Activated naive CD8-positive, alpha-beta T cell treated with anti-CD3 and anti-CD28 coated beads, Interleukin-2, amount 10 ng/mL, durations not matched to agents 7 days and 5 days (primary cell): ENCODE measurements around the gene CENPP. TPM values are rescaled to one million over a fixed set of nuclear protein-coding genes. Genes with fewer than 3 reads are reported as not detected.

ENCODE experiments used
- ATAC-seq: fragments of 150-1000 bp; cut with Tn5 transposase; one replicate; pipeline ENCODE4 v1.10.0; 2021; ENCODE audit warnings: low read depth, moderate library complexity
- POLR2A ChIA-PET: fragments of 350-600 bp; sonication (Branson Sonifier 250); formaldehyde crosslinking; loops from one replicate; lab custom pipeline; 2021; ENCODE audit warnings: antibody characterized with exemption; lab: Charles Lee
- DNase-seq: peaks from one replicate; pipeline ENCODE4 v3.0.0; 2021
- H3K27ac Mint-ChIP-seq: one replicate; pipeline ENCODE4 v1.8.0; 2022; ENCODE audit warnings: mild to moderate bottlenecking, mixed read lengths
- H3K27me3 Mint-ChIP-seq: one replicate; pipeline ENCODE4 v1.8.0; 2022; ENCODE audit warnings: mild to moderate bottlenecking, moderate library complexity, mixed read lengths
- H3K36me3 Mint-ChIP-seq: one replicate; pipeline ENCODE4 v1.8.0; 2021; ENCODE audit warnings: mild to moderate bottlenecking, mixed read lengths
- H3K4me1 Mint-ChIP-seq: one replicate; pipeline ENCODE4 v1.8.0; 2021; ENCODE audit warnings: mixed read lengths
- H3K4me3 Mint-ChIP-seq: one replicate; pipeline ENCODE4 v1.8.0; 2022; ENCODE audit warnings: mild to moderate bottlenecking, moderate library complexity, mixed read lengths
- H3K9me3 Mint-ChIP-seq: one replicate; pipeline ENCODE4 v1.8.0; 2021; ENCODE audit warnings: mixed read lengths
- total RNA-seq, 2 experiments: library from RNA; stranded (reverse); gene quantifications; one replicate each; pipeline ENCODE4 v1.2.3, GENCODE V29; 2021

The CENPP gene
- total RNA-seq, 2 experiments from 2014 or later, result 19.6 to 20.6 TPM

DNA sequence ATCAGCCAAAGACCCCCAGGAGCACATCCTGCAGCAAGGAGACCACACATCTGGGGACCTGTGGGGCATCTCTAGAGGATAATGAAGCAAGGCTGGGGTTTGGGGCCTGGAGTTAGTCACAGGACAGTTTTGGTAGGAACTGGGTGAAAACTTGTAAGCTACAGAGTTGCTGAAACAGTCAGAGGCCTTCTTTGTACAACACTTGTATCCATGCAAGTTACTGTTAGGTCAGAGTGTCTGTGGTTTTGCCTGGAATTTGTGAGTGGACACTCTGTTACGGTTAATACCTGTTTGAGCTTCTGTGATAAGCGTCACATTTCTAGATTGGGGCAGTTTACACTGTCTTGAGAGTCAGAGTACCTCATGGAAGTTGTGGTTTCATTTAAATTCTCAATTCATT is 179.1 kb downstream of the CENPP start:
- DNase-seq, result no peak
- POLR2A ChIA-PET, result no interaction called here

DNA sequence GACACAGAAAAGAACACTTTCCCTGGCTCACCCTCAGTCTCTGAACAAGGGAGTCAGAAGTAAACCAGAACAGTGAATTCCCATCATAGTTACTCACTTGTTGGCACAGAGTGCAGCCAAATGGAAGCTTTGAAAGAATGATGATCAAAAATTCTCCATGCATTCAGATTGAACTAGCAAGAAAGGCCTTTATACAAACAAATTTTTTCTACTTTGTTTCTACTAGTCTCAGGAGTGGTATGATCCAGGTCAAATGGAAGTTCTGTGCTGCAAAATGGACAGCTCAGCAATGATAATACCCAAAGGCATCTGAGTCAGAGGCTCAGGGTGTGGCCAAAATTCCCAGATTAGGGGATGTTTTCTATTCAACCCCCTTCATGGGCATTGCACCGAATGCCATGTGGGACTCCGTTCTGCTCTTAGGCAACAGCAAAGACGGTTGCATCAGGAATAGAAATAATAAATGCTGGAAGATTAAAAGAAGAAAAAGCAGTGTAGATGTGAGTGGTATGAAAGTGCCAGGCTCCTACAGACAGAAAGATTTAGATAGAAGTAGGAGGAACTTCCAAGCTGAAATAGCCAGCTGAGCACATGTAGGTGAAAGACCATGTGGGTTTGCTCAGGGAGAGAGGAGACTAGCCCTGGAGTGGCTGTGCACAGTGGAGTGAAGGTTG is 180.6 kb downstream of the CENPP start:
- no peaks in the 10 kb centered on the region for H3K36me3 Mint-ChIP-seq
- H3K4me3 Mint-ChIP-seq, result no peak overlapping the region

More for the DNA sequence above, 179.1 kb downstream of the CENPP start:
- no peaks in the 10 kb centered on the region for H3K36me3 Mint-ChIP-seq
- H3K27me3 Mint-ChIP-seq, result no peaks in the 10 kb centered on the region
- H3K27ac Mint-ChIP-seq, result no peak overlapping the region
- H3K9me3 Mint-ChIP-seq, result no peaks in the 10 kb centered on the region
- peaks cover 7% of the 10 kb centered on the region for H3K4me1 Mint-ChIP-seq
- no peak for ATAC-seq
- H3K4me3 Mint-ChIP-seq, result no peak overlapping the region

GRCh38 chr9:92507005-92507404 is 181.3 kb downstream of the CENPP start:
- no peaks in the 10 kb centered on the region for H3K27me3 Mint-ChIP-seq
- H3K36me3 Mint-ChIP-seq, result no peaks in the 10 kb centered on the region
- ATAC-seq, result no peak
- POLR2A ChIA-PET, result no interaction called here
- H3K4me3 Mint-ChIP-seq, result no peak overlapping the region
- DNase-seq, result no peak
- H3K4me1 Mint-ChIP-seq, result peaks cover 11% of the 10 kb centered on the region
- H3K9me3 Mint-ChIP-seq, result no peaks in the 10 kb centered on the region
- no peak overlapping the region for H3K27ac Mint-ChIP-seq

More for the DNA sequence above, 180.6 kb downstream of the CENPP start:
- DNase-seq (no peak), ATAC-seq (no peak)
- Mint-ChIP-seq H3K27me3 (no peaks in the 10 kb centered on the region), H3K4me1 (peaks cover 11% of the 10 kb centered on the region), H3K9me3 (no peaks in the 10 kb centered on the region), H3K27ac (no peak overlapping the region)
- POLR2A ChIA-PET, result no interaction called here

DNA sequence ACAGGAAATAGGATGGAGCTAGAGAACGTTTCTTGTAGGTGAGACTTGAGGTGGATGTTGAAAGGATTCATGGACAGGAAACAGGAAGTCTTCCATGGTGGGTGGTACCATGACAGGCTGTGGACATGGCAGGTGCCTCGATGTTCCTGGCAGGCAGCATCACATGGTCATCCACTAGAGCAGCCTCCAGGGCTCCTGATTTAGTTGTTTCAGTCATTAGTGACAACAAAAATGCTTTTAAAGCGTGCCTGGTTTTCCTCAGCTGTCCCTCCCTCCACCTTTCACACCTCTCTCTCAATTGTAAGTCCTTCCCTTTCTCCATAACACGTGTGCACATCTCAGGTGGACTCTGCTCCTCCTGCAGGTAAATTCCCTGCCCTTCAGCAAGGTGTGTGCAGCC is 181.7 kb downstream of the CENPP start:
- Mint-ChIP-seq H3K9me3 (no peaks in the 10 kb centered on the region), H3K4me1 (peaks cover 11% of the 10 kb centered on the region), H3K36me3 (no peaks in the 10 kb centered on the region), H3K27me3 (no peaks in the 10 kb centered on the region), H3K4me3 (no peak overlapping the region), H3K27ac (no peak overlapping the region)
- ATAC-seq (no peak), DNase-seq (no peak)
- POLR2A ChIA-PET, result no interaction called here

DNA sequence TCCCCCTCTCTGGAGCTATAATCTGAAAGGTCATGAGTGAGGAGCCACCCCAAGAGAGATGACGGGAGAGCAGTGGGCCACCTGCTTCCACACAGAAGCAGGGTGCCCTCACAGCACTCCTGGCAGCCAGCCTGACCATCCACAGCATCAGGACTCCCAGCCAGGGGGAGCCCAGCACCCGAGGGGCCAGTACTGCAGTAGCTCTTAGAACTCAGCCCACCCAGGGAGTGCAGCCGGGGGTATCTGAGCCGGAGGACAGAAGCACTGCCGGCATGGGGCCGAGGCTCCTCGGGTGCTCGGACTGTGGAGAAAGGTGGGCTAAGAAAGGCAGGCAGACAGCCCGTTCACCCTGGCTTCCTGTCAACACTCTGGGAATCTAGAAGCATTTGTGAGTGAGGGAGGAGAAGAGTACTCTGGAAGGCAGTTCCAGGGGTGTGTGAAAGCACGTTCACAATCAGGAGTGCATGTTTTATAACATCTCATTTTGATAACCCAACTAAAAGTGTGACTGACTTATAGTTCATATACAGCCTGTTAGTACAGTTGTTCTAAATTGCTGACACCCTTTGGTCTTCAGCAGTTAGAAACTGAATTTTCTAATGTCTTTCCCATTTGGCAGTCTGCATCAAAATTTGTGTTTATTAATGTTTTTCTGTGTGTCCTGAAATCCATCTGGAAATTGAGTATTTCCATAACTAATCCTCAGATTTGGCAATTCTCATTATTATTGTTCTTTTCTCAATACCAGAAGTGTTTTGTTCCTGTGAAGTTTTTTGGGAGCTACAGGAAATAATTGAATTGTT is 182.5 kb downstream of the CENPP start:
- no peak overlapping the region for H3K27ac Mint-ChIP-seq
- no peaks in the 10 kb centered on the region for H3K9me3 Mint-ChIP-seq
- H3K27me3 Mint-ChIP-seq, result no peaks in the 10 kb centered on the region
- DNase-seq (no peak), ATAC-seq (no peak)
- H3K4me3 Mint-ChIP-seq, result no peak overlapping the region
- no peaks in the 10 kb centered on the region for H3K36me3 Mint-ChIP-seq
- peaks cover 11% of the 10 kb centered on the region for H3K4me1 Mint-ChIP-seq
- POLR2A ChIA-PET, result no interaction called here

- peaks cover 11% of the 10 kb centered on the region for H3K4me1 Mint-ChIP-seq
- no peaks in the 10 kb centered on the region for H3K36me3 Mint-ChIP-seq
- DNase-seq (no peak), ATAC-seq (no peak)
- no peaks in the 10 kb centered on the region for H3K27me3 Mint-ChIP-seq
- H3K27ac Mint-ChIP-seq, result no peak overlapping the region
- no peak overlapping the region for H3K4me3 Mint-ChIP-seq
- no peaks in the 10 kb centered on the region for H3K9me3 Mint-ChIP-seq
- POLR2A ChIA-PET, result no interaction called here
Observed at GRCh38 chr9:92509050-92509449, 183.3 kb downstream of the CENPP start.

- Mint-ChIP-seq H3K4me3 (no peak overlapping the region), H3K4me1 (peaks cover 11% of the 10 kb centered on the region), H3K36me3 (no peaks in the 10 kb centered on the region), H3K27me3 (no peaks in the 10 kb centered on the region), H3K9me3 (no peaks in the 10 kb centered on the region), H3K27ac (no peak overlapping the region)
- no peak for ATAC-seq
- POLR2A ChIA-PET, result no interaction called here
- DNase-seq, result no peak
Observed at GRCh38 chr9:92510747-92511146, 185.0 kb downstream of the CENPP start.

- DNase-seq, result no peak
- no peak overlapping the region for H3K4me3 Mint-ChIP-seq
- H3K9me3 Mint-ChIP-seq, result no peaks in the 10 kb centered on the region
- ATAC-seq, result no peak
- H3K27ac Mint-ChIP-seq, result no peak overlapping the region
- H3K27me3 Mint-ChIP-seq, result no peaks in the 10 kb centered on the region
- peaks cover 6% of the 10 kb centered on the region for H3K4me1 Mint-ChIP-seq
- POLR2A ChIA-PET, result no interaction called here
- H3K36me3 Mint-ChIP-seq, result no peaks in the 10 kb centered on the region
Observed at GRCh38 chr9:92512622-92513021, 186.9 kb downstream of the CENPP start.

DNA sequence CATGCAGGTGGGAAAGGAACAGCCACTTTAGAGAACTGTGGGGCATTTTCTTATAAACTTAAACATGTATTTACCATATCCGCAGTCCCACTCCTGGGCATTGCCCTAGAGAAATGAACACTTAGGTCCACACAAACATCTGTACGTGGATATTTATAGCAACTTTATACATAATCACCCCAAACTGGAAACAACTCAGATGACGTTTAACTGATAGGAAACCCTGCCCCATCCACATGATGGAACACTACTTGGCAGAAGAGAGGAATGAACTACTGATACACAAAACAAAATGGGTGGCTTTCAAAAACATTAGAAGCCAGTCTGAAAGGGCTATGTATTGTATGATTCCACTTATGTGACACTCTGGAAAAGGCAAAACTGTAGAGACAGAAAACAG is 187.6 kb downstream of the CENPP start:
- Mint-ChIP-seq H3K4me3 (no peak overlapping the region), H3K27me3 (no peaks in the 10 kb centered on the region), H3K4me1 (peaks cover 4% of the 10 kb centered on the region), H3K9me3 (no peaks in the 10 kb centered on the region), H3K36me3 (no peaks in the 10 kb centered on the region), H3K27ac (no peak overlapping the region)
- DNase-seq (no peak), ATAC-seq (no peak)
- POLR2A ChIA-PET, result no interaction called here

DNA sequence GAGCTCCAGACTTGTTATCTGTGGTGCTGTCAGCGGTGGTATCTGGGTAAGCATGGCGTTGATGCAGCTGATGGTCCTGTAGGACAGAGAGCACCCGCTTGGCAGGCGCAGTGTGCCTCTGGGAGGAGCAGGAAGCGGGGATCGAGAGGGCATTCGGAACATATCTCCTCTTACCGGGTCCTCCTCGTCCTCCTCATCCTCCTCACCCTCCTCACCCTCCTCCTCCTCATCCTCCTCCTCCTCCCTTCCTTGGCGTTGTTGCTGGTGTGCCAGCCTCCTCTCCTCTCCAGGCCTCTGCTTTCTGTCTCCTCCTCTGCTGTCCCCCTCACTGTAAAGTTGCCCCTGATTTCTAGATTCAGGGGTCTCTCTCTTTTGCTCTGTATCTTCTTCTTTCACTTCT is 188.9 kb downstream of the CENPP start:
- DNase-seq (no peak), ATAC-seq (no peak)
- Mint-ChIP-seq H3K4me3 (no peak overlapping the region), H3K27me3 (no peaks in the 10 kb centered on the region), H3K9me3 (no peaks in the 10 kb centered on the region), H3K27ac (no peak overlapping the region), H3K4me1 (peaks cover 4% of the 10 kb centered on the region), H3K36me3 (no peaks in the 10 kb centered on the region)
- POLR2A ChIA-PET, result no interaction called here

GRCh38 chr9:92516521-92516920 is 190.8 kb downstream of the CENPP start:
- Mint-ChIP-seq H3K4me1 (no peaks in the 10 kb centered on the region), H3K36me3 (peaks cover 2% of the 10 kb centered on the region), H3K27ac (no peak overlapping the region), H3K9me3 (peaks cover 2% of the 10 kb centered on the region), H3K4me3 (no peak overlapping the region), H3K27me3 (no peaks in the 10 kb centered on the region)
- DNase-seq, result no peak
- POLR2A ChIA-PET, result no interaction called here
- no peak for ATAC-seq

GRCh38 chr9:92517046-92517445 is 191.3 kb downstream of the CENPP start:
- H3K27me3 Mint-ChIP-seq, result no peaks in the 10 kb centered on the region
- POLR2A ChIA-PET, result no interaction called here
- DNase-seq, result no peak
- peaks cover 2% of the 10 kb centered on the region for H3K36me3 Mint-ChIP-seq
- H3K27ac Mint-ChIP-seq, result no peak overlapping the region
- peaks cover 2% of the 10 kb centered on the region for H3K9me3 Mint-ChIP-seq
- H3K4me3 Mint-ChIP-seq, result no peak overlapping the region
- no peaks in the 10 kb centered on the region for H3K4me1 Mint-ChIP-seq
- no peak for ATAC-seq

GRCh38 chr9:92518199-92518598 is 192.4 kb downstream of the CENPP start:
- POLR2A ChIA-PET, result no interaction called here
- Mint-ChIP-seq H3K36me3 (peaks cover 2% of the 10 kb centered on the region), H3K4me3 (no peak overlapping the region), H3K4me1 (no peaks in the 10 kb centered on the region), H3K9me3 (peaks cover 2% of the 10 kb centered on the region), H3K27me3 (no peaks in the 10 kb centered on the region), H3K27ac (no peak overlapping the region)
- ATAC-seq (no peak), DNase-seq (no peak)

- Mint-ChIP-seq H3K4me1 (no peaks in the 10 kb centered on the region), H3K4me3 (no peak overlapping the region), H3K9me3 (peaks cover 2% of the 10 kb centered on the region), H3K27me3 (no peaks in the 10 kb centered on the region), H3K27ac (no peak overlapping the region), H3K36me3 (peaks cover 2% of the 10 kb centered on the region)
- ATAC-seq, result no peak
- DNase-seq, result no peak
- POLR2A ChIA-PET, result no interaction called here
Observed at GRCh38 chr9:92520837-92521236, 195.1 kb downstream of the CENPP start.
